ENCODE measurements around the gene SORCS2.

Gene SORCS2

DNA sequence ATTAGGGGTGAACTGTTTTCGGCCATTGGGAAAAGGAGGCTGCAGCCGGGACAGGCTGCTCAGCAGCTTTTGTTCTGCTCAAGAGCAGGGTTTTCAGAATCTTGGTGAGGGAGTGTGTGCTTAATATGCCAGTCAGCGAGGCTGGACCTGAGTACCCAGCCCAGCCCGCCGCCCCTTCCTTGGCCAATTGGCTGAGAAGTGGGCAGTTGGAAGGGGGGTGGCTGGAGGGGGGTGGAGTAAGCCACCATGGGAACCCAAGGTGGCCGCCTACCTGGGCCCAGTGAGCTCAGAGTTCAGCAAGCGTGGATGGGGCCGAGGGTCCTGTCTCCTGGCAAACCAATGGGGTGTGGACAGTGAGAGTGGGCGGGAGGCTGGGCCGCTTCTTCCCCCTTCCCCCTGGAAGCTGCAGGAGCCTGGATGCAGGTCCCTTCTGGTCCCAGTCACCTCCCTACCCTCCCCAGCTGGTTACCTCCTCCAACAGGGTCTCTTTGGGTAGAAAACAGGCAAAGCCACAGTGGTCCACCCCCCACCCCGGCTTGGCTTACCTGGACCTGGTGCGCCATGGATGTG is 52.5 kb downstream of the SORCS2 start:
- TF ChIP-seq, protein P1, sequence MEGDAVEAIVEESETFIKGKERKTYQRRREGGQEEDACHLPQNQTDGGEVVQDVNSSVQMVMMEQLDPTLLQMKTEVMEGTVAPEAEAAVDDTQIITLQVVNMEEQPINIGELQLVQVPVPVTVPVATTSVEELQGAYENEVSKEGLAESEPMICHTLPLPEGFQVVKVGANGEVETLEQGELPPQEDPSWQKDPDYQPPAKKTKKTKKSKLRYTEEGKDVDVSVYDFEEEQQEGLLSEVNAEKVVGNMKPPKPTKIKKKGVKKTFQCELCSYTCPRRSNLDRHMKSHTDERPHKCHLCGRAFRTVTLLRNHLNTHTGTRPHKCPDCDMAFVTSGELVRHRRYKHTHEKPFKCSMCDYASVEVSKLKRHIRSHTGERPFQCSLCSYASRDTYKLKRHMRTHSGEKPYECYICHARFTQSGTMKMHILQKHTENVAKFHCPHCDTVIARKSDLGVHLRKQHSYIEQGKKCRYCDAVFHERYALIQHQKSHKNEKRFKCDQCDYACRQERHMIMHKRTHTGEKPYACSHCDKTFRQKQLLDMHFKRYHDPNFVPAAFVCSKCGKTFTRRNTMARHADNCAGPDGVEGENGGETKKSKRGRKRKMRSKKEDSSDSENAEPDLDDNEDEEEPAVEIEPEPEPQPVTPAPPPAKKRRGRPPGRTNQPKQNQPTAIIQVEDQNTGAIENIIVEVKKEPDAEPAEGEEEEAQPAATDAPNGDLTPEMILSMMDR (IDR thresholded peaks at IDR 0.05; ENCODE audit: low read depth, low read length), result no peak
- DNase-seq (ENCODE audit: extremely low read depth, low read depth), result no peak

DNA sequence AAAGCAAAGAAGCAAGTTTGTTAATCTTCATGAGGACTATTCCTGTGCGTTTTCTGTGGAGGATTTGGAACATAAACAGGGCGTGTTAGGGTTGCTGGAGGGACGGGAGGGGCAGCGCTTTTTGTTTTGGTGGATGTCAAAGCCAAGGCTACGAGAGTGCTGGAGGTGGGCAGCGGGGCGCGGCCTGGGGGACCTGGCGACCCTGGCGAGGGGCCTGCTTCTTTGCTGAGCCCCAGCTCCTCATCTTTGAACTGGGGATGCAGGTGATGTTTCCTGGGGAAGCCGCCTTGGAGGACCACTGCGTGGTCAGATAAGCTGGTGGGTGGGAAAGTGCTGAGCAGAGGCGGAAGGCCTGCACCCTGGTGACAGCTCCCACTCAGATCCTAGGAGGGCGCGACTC is 55.2 kb downstream of the SORCS2 start:
- TF ChIP-seq, protein P1 (IDR thresholded peaks at IDR 0.05; ENCODE audit: low read depth, low read length), result no peak
- no peak for DNase-seq (ENCODE audit: extremely low read depth, low read depth)

DNA sequence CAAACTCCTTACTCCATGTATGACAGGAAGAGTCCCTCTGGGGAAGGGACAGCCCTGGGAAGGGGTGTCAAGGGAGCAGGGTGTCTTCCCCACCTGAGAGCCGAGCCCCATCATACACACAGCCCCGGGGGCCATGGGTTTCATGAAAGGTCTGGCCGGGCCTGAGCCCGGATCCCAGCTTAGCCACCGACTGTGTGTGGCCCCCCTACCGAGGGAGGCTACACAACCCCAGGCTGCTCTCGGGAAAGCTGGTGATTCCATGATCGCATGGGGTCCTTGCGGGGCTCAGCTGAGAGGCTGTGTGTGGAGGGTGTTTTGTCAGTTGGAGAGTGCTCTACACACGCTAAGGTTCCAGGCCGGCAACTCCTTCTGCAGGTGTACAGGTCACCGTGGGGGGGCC is 55.6 kb downstream of the SORCS2 start:
- TF ChIP-seq, protein P1 (IDR thresholded peaks at IDR 0.05; ENCODE audit: low read depth, low read length), result no peak
- no peak for DNase-seq (ENCODE audit: extremely low read depth, low read depth)

DNA sequence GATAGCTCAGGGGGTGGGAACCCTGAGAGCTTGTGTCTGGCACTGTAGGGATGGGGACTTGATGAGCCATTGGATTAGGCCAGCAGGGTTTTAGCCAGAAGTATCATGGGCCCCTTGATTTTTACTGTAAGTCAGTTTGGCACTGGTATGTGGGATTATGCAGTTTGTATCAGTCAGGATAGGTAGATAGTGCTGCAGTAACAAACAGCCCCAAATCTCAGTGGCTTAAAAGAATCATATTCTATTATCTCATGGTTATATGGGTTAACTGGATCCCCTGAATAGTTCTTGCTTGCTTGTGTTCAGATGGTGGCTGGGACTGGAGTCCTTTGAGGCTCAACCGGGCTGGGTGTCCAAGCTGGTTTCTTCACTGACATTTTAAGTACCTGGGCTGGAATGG is 56.5 kb downstream of the SORCS2 start:
- no peak for DNase-seq (ENCODE audit: extremely low read depth, low read depth)
- TF ChIP-seq, protein P1 (IDR thresholded peaks at IDR 0.05; ENCODE audit: low read depth, low read length), result no peak

DNA sequence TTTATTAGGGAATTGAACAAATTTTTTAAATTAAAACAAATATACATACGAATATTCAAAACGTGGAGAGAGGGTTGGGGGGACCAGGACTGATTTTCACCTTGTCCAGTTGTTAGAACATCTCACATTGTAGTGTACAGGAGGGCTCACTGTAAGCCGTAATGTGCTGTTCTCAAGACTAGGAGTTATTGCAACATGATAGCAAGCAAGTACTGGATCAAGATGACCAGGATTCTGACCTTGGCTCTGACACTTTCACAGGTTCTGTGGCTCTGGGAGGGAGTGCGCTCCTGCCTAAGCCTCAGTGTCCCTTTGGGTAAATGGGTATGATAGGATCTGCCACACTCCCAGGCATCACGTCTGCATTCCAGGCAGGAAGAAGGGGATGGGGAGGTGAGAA is 59.0 kb downstream of the SORCS2 start:
- DNase-seq (ENCODE audit: extremely low read depth, low read depth), result no peak
- TF ChIP-seq, protein P1 (IDR thresholded peaks at IDR 0.05; ENCODE audit: low read depth, low read length), result no peak

DNA sequence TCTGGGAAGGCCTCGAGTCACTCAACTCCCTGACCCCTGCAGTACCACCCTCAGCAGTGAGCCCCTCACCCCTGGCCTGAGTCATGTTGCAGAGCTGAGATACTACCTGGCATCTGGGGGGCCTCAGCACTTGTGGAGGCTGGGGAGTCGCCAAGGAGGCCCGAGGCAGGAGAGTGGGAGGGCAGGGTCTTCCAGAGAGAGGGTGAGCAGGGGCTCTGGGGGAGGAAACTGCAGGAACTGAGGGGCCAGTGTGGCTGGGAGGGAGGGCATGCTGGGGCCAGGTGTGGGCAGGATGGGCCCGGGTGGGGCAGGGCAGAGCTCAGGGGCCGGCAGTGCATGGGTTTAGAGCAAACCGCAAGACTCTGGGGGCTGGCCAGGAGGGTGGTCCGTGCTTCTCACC is 59.7 kb downstream of the SORCS2 start:
- TF ChIP-seq, protein P1 (IDR thresholded peaks at IDR 0.05; ENCODE audit: low read depth, low read length), result no peak
- DNase-seq (ENCODE audit: extremely low read depth, low read depth), result no peak

DNA sequence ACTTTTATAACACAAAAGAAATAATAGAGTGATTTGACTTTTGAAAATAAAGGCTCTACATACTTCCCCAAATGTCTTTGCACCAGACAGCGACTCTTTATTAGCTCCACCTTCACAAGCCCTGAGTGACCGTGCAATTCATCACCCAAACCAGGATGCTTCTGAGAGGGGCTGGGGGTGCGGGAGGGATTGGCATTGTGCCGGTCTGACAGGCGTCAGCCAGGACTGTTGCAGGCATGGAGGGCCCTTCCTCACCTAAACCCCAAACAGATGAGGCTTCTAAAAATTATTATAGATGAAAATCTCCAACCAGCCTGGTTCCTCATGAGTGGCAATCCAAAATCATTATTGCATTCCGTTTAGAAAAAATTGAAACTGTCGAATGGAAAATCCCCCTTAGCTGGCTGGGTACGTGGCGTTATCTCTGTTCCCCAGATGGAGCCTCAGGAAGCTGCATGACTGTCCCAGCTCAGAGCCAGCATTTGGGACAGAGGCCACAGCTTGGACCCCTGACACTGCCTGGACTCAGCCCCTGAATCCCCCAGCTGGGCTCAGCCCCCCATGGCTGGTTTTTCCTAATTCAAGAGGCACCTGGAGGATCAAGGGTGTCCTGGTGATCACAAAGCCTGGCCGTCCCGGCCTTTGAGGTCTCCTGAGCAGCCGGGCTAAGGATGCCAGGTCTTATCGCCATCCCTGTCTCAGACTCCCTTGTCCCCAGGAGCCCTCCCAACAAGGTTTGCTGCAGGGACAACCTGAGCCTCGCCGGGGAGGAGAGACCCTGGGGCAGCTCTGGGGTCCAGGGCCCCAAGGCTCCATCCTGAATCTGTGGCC is 60.4 kb downstream of the SORCS2 start:
- TF ChIP-seq, protein P1 (IDR thresholded peaks at IDR 0.05; ENCODE audit: low read depth, low read length), result no peak
- no peak for DNase-seq (ENCODE audit: extremely low read depth, low read depth)

All from AG09319 (cell line).